ENCODE measurements around the gene RAD51B. TPM values are rescaled to one million over a fixed set of nuclear protein-coding genes. Genes with fewer than 3 reads are reported as not detected.

The RAD51B gene
- total RNA-seq, 1 experiment from 2014 or later = 20.0 TPM

DNA sequence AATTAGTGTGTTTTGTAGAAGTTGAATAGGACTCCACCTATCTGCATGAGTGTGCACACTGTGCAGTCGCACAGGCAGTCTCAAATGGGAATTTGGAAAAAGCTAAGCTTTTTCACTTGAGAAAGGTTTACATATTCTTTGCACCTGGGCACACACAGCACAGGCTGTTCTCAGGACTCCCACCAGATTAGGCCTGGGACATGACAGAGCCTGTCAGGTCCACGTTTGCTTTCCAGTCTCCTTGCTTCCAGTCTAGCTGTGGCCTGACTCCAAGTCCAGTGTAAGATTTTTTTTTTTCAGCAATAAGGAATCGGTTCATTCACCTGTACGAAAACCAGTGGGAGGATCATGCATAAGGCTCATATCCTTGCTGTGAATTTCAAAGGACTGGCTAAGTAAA, 792.0 kb downstream of the RAD51B start:
- POLR2A ChIA-PET = no interaction called here
- Histone ChIP-seq H3K9ac (ENCODE audit: low read length) (no peak overlapping the region), H3K27ac (ENCODE audit: low read depth, low read length) (no peak overlapping the region), H3K79me2 (ENCODE audit: insufficient read depth, low read length) (no peaks in the 10 kb centered on the region), H3K4me3 (replicated peaks in 1 of 2; ENCODE audit: low read depth in 1 of 2, low read length in 2 of 2) (no peak overlapping the region), H2AFZ (ENCODE audit: low read depth, low read length, poor library complexity, severe bottlenecking) (no peak overlapping the region), H3K9me3 (ENCODE audit: control insufficient read depth in 1 of 2, insufficient read depth in 1 of 2, low read depth in 1 of 2, low read length in 2 of 2) (peaks cover 2 to 17% of the 10 kb centered on the region in 2 experiments; a peak in 2 of 4 replicates), H3K4me1 (ENCODE audit: control insufficient read depth in 1 of 2, insufficient read depth in 2 of 2, low read length in 2 of 2) (peaks cover 0 to 8% of the 10 kb centered on the region in 2 experiments; a peak in 1 of 4 replicates), H3K36me3 (ENCODE audit: control insufficient read depth in 1 of 2, insufficient read depth in 2 of 2, low read length in 2 of 2) (no peaks in the 10 kb centered on the region), H4K20me1 (ENCODE audit: insufficient read depth) (no peaks in the 10 kb centered on the region), H3K4me2 (ENCODE audit: low read length) (no peak overlapping the region), H3K9me2 (ENCODE audit: insufficient read depth) (no peaks in the 10 kb centered on the region), H3K27me3 (ENCODE audit: insufficient read depth, low read length) (no peaks in the 10 kb centered on the region)
- RAD21 ChIA-PET (ENCODE audit: low non-redundant PET in 1 of 2, low total read pairs in 2 of 2, uncharacterized antibody in 2 of 2, unreplicated experiment in 2 of 2) = no interaction called here
- DNase-seq (ENCODE audit: low read depth, low spot score) (no peak), ATAC-seq (no peak)
- BruUV-seq (replicated peaks) = no TSS peak
- TF ChIP-seq, protein P1, sequence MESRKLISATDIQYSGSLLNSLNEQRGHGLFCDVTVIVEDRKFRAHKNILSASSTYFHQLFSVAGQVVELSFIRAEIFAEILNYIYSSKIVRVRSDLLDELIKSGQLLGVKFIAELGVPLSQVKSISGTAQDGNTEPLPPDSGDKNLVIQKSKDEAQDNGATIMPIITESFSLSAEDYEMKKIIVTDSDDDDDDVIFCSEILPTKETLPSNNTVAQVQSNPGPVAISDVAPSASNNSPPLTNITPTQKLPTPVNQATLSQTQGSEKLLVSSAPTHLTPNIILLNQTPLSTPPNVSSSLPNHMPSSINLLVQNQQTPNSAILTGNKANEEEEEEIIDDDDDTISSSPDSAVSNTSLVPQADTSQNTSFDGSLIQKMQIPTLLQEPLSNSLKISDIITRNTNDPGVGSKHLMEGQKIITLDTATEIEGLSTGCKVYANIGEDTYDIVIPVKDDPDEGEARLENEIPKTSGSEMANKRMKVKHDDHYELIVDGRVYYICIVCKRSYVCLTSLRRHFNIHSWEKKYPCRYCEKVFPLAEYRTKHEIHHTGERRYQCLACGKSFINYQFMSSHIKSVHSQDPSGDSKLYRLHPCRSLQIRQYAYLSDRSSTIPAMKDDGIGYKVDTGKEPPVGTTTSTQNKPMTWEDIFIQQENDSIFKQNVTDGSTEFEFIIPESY (IDR thresholded peaks at IDR 0.05; ENCODE audit: extremely low read depth, insufficient replicate concordance, low read length) = no peak
- no peak for TF ChIP-seq CEBPB (IDR thresholded peaks at IDR 0.05; ENCODE audit: low read depth)
- TF ChIP-seq SP1 (IDR thresholded peaks at IDR 0.05; ENCODE audit: low read depth) = no peak
- TF ChIP-seq, protein P2, sequence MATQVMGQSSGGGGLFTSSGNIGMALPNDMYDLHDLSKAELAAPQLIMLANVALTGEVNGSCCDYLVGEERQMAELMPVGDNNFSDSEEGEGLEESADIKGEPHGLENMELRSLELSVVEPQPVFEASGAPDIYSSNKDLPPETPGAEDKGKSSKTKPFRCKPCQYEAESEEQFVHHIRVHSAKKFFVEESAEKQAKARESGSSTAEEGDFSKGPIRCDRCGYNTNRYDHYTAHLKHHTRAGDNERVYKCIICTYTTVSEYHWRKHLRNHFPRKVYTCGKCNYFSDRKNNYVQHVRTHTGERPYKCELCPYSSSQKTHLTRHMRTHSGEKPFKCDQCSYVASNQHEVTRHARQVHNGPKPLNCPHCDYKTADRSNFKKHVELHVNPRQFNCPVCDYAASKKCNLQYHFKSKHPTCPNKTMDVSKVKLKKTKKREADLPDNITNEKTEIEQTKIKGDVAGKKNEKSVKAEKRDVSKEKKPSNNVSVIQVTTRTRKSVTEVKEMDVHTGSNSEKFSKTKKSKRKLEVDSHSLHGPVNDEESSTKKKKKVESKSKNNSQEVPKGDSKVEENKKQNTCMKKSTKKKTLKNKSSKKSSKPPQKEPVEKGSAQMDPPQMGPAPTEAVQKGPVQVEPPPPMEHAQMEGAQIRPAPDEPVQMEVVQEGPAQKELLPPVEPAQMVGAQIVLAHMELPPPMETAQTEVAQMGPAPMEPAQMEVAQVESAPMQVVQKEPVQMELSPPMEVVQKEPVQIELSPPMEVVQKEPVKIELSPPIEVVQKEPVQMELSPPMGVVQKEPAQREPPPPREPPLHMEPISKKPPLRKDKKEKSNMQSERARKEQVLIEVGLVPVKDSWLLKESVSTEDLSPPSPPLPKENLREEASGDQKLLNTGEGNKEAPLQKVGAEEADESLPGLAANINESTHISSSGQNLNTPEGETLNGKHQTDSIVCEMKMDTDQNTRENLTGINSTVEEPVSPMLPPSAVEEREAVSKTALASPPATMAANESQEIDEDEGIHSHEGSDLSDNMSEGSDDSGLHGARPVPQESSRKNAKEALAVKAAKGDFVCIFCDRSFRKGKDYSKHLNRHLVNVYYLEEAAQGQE (IDR thresholded peaks at IDR 0.05; ENCODE audit: low read depth) = no peak
- no peak for TF ChIP-seq RAD21 (IDR thresholded peaks at IDR 0.05; ENCODE audit: low read depth)
- TF ChIP-seq, protein P3, sequence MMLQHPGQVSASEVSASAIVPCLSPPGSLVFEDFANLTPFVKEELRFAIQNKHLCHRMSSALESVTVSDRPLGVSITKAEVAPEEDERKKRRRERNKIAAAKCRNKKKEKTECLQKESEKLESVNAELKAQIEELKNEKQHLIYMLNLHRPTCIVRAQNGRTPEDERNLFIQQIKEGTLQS (IDR thresholded peaks at IDR 0.05) = no peak
- TF ChIP-seq EZH2phosphoT487 (IDR thresholded peaks at IDR 0.05; ENCODE audit: borderline replicate concordance) = no peak
- TF ChIP-seq, protein P4, sequence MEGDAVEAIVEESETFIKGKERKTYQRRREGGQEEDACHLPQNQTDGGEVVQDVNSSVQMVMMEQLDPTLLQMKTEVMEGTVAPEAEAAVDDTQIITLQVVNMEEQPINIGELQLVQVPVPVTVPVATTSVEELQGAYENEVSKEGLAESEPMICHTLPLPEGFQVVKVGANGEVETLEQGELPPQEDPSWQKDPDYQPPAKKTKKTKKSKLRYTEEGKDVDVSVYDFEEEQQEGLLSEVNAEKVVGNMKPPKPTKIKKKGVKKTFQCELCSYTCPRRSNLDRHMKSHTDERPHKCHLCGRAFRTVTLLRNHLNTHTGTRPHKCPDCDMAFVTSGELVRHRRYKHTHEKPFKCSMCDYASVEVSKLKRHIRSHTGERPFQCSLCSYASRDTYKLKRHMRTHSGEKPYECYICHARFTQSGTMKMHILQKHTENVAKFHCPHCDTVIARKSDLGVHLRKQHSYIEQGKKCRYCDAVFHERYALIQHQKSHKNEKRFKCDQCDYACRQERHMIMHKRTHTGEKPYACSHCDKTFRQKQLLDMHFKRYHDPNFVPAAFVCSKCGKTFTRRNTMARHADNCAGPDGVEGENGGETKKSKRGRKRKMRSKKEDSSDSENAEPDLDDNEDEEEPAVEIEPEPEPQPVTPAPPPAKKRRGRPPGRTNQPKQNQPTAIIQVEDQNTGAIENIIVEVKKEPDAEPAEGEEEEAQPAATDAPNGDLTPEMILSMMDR (IDR thresholded peaks at IDR 0.05 in 2 of 3, conservative IDR thresholded peaks at IDR 0.05 in 1 of 3; ENCODE audit: borderline replicate concordance in 1 of 3, insufficient read depth in 1 of 3, low read depth in 2 of 3, low read length in 2 of 3) = no peak
- TF ChIP-seq ELF1 (IDR thresholded peaks at IDR 0.05; ENCODE audit: borderline replicate concordance, low read depth) = no peak
- TF ChIP-seq CBX3 (IDR thresholded peaks at IDR 0.05; ENCODE audit: low read depth) = no peak
- no peak for TF ChIP-seq YY1 (IDR thresholded peaks at IDR 0.05; ENCODE audit: extremely low read depth, insufficient replicate concordance, low read depth, low read length)
- TF ChIP-seq SRF (IDR thresholded peaks at IDR 0.05; ENCODE audit: low read depth) = no peak
- no peak for TF ChIP-seq EGR1 (IDR thresholded peaks at IDR 0.05; ENCODE audit: low read depth)
- TF ChIP-seq POLR2A (IDR thresholded peaks at IDR 0.05; ENCODE audit: borderline replicate concordance, extremely low read depth, insufficient read depth, insufficient read length) = no peak
- no peak for TF ChIP-seq ZNF274 (IDR thresholded peaks at IDR 0.05; ENCODE audit: low read depth, low read length)
- TF ChIP-seq TCF7L2 (IDR thresholded peaks at IDR 0.05; ENCODE audit: borderline replicate concordance, extremely low read depth, insufficient read depth, insufficient read length) = no peak
- TF ChIP-seq, protein P5, sequence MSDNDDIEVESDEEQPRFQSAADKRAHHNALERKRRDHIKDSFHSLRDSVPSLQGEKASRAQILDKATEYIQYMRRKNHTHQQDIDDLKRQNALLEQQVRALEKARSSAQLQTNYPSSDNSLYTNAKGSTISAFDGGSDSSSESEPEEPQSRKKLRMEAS (IDR thresholded peaks at IDR 0.05) = no peak
- TF ChIP-seq POLR2AphosphoS5 (IDR thresholded peaks at IDR 0.05; ENCODE audit: low read depth, low read length) = no peak
- CTCF ChIA-PET = no interaction called here
- intact Hi-C loops (cut with micrococcal nuclease) = no loop called here

All from HCT116 (cell line).